Osteoblast (primary cell): ENCODE results near the gene BDH1. TPM values are rescaled to one million over a fixed set of nuclear protein-coding genes. Genes with fewer than 3 reads are reported as not detected.

Experiments used
- DNase-seq: peaks from one replicate; pipeline ENCODE4 v3.0.0; 2011; ENCODE audit warnings: low spot score, mixed read lengths; ENCODE audit not compliant: insufficient read length; ENCODE audit errors: missing footprints
- H2AFZ ChIP-seq: 2 replicates; pipeline ENCODE4 v1.6.0; 2011; ENCODE audit warnings: mild to moderate bottlenecking, low read length
- H3K27ac ChIP-seq: 2 replicates; pipeline ENCODE4 v1.5.1; 2011; ENCODE audit warnings: mild to moderate bottlenecking, low read depth, low read length, moderate library complexity
- H3K27me3 ChIP-seq: 2 replicates; pipeline ENCODE4 v1.6.0; 2012; ENCODE audit warnings: mild to moderate bottlenecking, control low read depth, inconsistent platforms, low read length, moderate library complexity; ENCODE audit not compliant: insufficient read depth
- H3K36me3 ChIP-seq: 2 replicates; pipeline ENCODE4 v1.5.1; 2011; ENCODE audit warnings: mild to moderate bottlenecking, low read length, control low read depth, moderate library complexity; ENCODE audit not compliant: insufficient read depth
- H3K4me1 ChIP-seq: 2 replicates; pipeline ENCODE4 v1.5.1; 2011; ENCODE audit warnings: mild to moderate bottlenecking, low read length, control low read depth, moderate library complexity; ENCODE audit not compliant: insufficient read depth
- H3K4me2 ChIP-seq: 2 replicates; pipeline ENCODE4 v1.6.0; 2011; ENCODE audit warnings: mild to moderate bottlenecking, low read length; ENCODE audit not compliant: insufficient read depth
- H3K4me3 ChIP-seq: fragments of 200-600 bp; sonication (generic); 3 replicates; pipeline ENCODE4 v1.5.1; 2012; ENCODE audit warnings: mild to moderate bottlenecking, low read length, inconsistent platforms; ENCODE audit not compliant: insufficient read depth
- H3K79me2 ChIP-seq: 2 replicates; pipeline ENCODE4 v1.6.0; 2012; ENCODE audit warnings: mild to moderate bottlenecking, low read length, control low read depth, inconsistent platforms; ENCODE audit not compliant: insufficient read depth
- H3K9me3 ChIP-seq: 2 replicates; pipeline ENCODE4 v1.5.1; 2011; ENCODE audit warnings: low read depth, low read length, control low read depth
- H4K20me1 ChIP-seq: 2 replicates; pipeline ENCODE4 v1.6.0; 2012; ENCODE audit warnings: mild to moderate bottlenecking, low read length, control low read depth; ENCODE audit not compliant: insufficient read depth
- CTCF ChIP-seq: IDR thresholded peaks from 2 replicates; pipeline ENCODE4 v1.5.1; 2011; ENCODE audit warnings: mild to moderate bottlenecking, low read depth, low read length, moderate library complexity; ENCODE audit errors: extremely low read depth
- total RNA-seq: library from RNA; depleted of rRNA; stranded (reverse); fragments of >200 nt; gene quantifications from 2 replicates; pipeline ENCODE4 v1.2.3, GENCODE V29; 2012

BDH1 gene
- total RNA-seq, 1 donor = 5.8 TPM

DNA sequence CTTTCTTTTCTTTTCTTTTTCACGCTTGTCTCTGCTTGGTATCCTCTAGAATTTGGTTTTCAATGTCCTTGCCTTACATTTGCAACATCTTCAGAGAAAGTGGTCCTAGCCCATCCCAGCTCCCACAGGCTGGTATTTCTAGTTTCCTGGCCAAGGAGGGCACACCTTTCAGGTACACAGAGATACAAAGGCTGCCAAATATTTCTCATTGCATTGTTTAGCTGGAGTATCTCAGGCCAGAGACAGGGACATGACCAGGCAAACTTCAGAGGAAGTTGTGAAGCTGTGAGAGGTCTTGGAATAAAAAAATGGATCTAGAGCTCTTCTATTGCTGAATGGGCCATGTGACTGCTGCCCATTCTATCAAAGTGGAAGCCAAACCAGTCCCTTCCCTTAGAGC, 68.9 kb downstream of the BDH1 start:
- H3K27me3 ChIP-seq = no peaks in the 10 kb centered on the region
- no peak overlapping the region for H2AFZ ChIP-seq
- H3K4me2 ChIP-seq = no peak overlapping the region
- no peak overlapping the region for H3K4me3 ChIP-seq
- no peak for TF ChIP-seq CTCF
- no peaks in the 10 kb centered on the region for H3K36me3 ChIP-seq
- H3K27ac ChIP-seq = peak overlapping the region; percentile 93
- H3K9me3 ChIP-seq = no peaks in the 10 kb centered on the region
- no peaks in the 10 kb centered on the region for H3K79me2 ChIP-seq
- no peak for DNase-seq
- H3K4me1 ChIP-seq = peaks cover 44% of the 10 kb centered on the region
- no peaks in the 10 kb centered on the region for H4K20me1 ChIP-seq

DNA sequence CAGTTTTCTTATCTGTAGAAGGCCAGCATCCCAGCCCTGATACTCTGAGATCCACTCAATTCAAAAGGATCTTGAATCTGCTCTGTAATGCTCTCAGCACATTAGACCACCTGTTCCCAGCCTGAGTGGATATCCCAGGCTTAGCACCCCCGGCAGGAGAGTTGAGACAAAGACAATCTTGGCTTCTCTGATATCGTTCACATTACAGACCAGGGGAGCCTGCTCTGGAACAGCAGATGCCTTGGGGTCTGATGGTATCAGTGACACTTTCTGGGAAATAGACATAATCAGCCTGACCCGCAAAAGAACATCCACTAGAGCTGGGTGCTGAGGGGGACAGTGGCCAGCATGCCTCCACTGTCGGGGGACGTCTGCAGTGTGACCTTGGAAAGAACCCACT, 70.6 kb downstream of the BDH1 start:
- Histone ChIP-seq H3K36me3 (no peaks in the 10 kb centered on the region), H3K4me1 (peaks cover 37% of the 10 kb centered on the region), H3K79me2 (no peaks in the 10 kb centered on the region), H3K4me2 (no peak overlapping the region), H4K20me1 (no peaks in the 10 kb centered on the region), H2AFZ (no peak overlapping the region), H3K27me3 (no peaks in the 10 kb centered on the region), H3K9me3 (no peaks in the 10 kb centered on the region), H3K27ac (no peak overlapping the region), H3K4me3 (no peak overlapping the region)
- DNase-seq = no peak
- no peak for TF ChIP-seq CTCF

DNA sequence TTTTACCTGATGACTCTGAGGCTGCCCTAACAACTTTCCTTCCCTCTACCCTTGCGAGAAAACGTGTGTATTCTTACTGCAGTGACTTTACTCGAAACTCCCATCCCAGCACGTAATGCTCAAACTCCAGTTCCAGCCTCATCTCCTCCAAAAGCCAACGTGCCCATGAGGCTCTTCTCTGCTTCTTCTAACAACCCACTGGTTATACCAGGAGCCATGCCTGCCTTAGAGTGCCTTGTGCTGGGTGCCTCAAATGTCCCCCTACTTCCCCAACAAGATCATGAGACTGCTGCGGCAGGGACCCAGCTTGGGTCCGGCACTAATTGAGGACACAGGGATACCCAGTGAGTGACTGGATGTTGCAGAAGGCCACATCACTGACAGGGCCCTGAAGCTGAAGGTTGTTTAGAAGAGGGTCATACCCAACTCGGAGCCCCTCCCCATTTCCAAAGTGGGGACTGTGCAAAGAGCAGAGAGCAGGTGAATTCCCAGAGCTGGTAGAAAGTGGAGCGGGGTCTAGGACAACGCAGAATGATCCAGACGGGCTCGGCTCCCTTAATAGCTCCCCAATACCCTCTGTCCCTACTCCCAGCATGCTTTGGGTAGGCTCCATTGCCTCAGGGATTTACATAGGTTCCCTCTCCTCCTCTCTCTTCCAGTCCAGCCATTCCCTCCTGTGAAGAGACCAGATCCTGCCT, 71.4 kb downstream of the BDH1 start:
- H3K4me2 ChIP-seq = no peak overlapping the region
- H3K9me3 ChIP-seq = no peaks in the 10 kb centered on the region
- no peak overlapping the region for H3K27ac ChIP-seq
- H3K4me1 ChIP-seq = peaks cover 34% of the 10 kb centered on the region
- H4K20me1 ChIP-seq = no peaks in the 10 kb centered on the region
- H3K79me2 ChIP-seq = no peaks in the 10 kb centered on the region
- no peak overlapping the region for H2AFZ ChIP-seq
- no peak for DNase-seq
- H3K27me3 ChIP-seq = no peaks in the 10 kb centered on the region
- H3K4me3 ChIP-seq = no peak overlapping the region
- TF ChIP-seq CTCF = no peak
- no peaks in the 10 kb centered on the region for H3K36me3 ChIP-seq

DNA sequence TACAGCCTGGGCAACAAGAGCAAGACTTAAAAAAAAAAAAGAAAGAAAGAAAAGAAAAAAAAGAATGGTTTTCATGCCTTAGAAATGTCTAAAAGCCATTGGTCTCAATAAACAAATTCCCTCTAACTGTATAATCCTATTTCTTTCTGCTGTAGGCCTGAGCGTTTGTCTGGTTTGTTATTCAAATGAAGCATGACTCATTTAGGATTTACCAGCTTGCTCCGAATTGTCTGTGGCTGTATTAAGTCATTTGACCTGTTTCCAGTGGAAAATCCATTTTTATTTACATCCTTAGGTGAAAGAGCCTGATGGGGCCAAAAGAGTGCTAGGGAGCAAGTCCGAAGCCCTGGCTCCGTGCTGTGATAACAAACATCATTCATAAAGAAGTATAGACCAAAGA, 73.8 kb downstream of the BDH1 start:
- DNase-seq = peak; percentile 86
- no peaks in the 10 kb centered on the region for H3K79me2 ChIP-seq
- H3K4me2 ChIP-seq = no peak overlapping the region

More for the DNA sequence above, 73.8 kb downstream of the BDH1 start:
- Histone ChIP-seq H3K4me1 (peaks cover 25% of the 10 kb centered on the region), H3K9me3 (no peaks in the 10 kb centered on the region), H3K4me3 (no peak overlapping the region), H4K20me1 (no peaks in the 10 kb centered on the region), H3K27me3 (no peaks in the 10 kb centered on the region), H2AFZ (no peak overlapping the region), H3K27ac (peak overlapping the region; percentile 25), H3K36me3 (no peaks in the 10 kb centered on the region)
- no peak for TF ChIP-seq CTCF
